ENCODE data around the gene FHL3. TPM values are rescaled to one million over a fixed set of nuclear protein-coding genes. Genes with fewer than 3 reads are reported as not detected.

Gene FHL3
- 1 to 10 TPM; 3.6 to 4.9 TPM for total RNA-seq
- 1.4 to 3.2 reads per million in 2 donors for total RNA-seq

- H3K9me3 ChIP-seq (ENCODE audit: control insufficient read depth, low read length, poor library complexity, severe bottlenecking), result no peaks in the 10 kb centered on the region
- peaks cover 2% of the 10 kb centered on the region for H3K36me3 Mint-ChIP-seq (ENCODE audit: low read depth)
- ATAC-seq (peak; percentile 57), DNase-seq (peak in 2 of 3 donors; percentile 59 to 61)
- peak within 1 kb of the TSS; percentile 87 for H3K27ac Mint-ChIP-seq
- H3K27me3 Mint-ChIP-seq, result peaks cover 14% of the 10 kb centered on the region
- peaks cover 8% of the 10 kb centered on the region for H3K4me1 Mint-ChIP-seq
- peak within 1 kb of the TSS; percentile 89 for H3K4me3 Mint-ChIP-seq
These were observed at the start of gene FHL3 for GRCh38 chr1:38005195-38006007. FHL3 (minus strand) TSS chr1:38005514; CDS start chr1:37999412, 6,102 bp downstream.

DNA sequence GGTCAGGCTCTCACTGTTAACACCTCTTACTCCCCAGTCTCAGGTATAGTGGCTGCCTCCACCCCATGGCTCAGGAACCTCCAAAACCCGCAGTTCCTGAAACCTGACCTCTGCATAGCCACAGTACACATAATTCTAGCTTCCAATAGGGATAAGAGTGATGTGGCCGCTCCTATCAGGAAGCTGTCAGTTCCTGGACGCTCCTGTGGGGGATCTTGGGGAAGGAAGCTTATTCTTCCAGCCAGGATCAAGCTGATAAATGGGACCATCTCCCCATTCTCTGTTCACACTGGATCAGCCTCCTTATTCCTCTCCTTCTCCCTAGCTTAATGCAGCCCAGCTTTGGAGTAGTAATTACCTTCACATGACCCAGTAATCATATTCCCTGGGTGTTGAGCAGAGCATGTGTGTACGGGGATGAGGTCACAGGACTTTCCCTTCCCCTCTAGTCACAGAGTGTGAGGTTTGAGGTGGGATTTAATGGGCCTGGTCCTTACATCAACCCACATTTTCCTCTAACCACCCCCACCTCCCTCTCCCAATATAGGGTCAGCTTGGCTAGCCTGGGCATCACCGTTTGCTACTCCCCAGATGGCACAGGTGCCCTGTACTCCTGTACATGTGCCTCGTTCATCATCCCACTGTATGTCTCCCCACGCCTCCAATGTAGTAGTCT, 48.2 kb upstream of the FHL3 start:
- DNase-seq (no peak), ATAC-seq (no peak)
- peaks cover 17% of the 10 kb centered on the region for H3K27me3 Mint-ChIP-seq
- no peak overlapping the region for H3K4me3 Mint-ChIP-seq
- no peak overlapping the region for H3K27ac Mint-ChIP-seq
- H3K9me3 ChIP-seq (ENCODE audit: control insufficient read depth, low read length, poor library complexity, severe bottlenecking), result no peaks in the 10 kb centered on the region
- peaks cover 10% of the 10 kb centered on the region for H3K4me1 Mint-ChIP-seq
- peaks cover 2% of the 10 kb centered on the region for H3K36me3 Mint-ChIP-seq (ENCODE audit: low read depth)

- Mint-ChIP-seq H3K36me3 (ENCODE audit: low read depth) (peaks cover 2% of the 10 kb centered on the region), H3K4me1 (peaks cover 10% of the 10 kb centered on the region), H3K4me3 (no peak overlapping the region), H3K27ac (no peak overlapping the region), H3K27me3 (peaks cover 13% of the 10 kb centered on the region)
- DNase-seq (no peak), ATAC-seq (peak; percentile 71)
- H3K9me3 ChIP-seq (ENCODE audit: control insufficient read depth, low read length, poor library complexity, severe bottlenecking), result no peaks in the 10 kb centered on the region
These were observed 47.6 kb upstream of the FHL3 start for GRCh38 chr1:38052750-38053415.

DNA sequence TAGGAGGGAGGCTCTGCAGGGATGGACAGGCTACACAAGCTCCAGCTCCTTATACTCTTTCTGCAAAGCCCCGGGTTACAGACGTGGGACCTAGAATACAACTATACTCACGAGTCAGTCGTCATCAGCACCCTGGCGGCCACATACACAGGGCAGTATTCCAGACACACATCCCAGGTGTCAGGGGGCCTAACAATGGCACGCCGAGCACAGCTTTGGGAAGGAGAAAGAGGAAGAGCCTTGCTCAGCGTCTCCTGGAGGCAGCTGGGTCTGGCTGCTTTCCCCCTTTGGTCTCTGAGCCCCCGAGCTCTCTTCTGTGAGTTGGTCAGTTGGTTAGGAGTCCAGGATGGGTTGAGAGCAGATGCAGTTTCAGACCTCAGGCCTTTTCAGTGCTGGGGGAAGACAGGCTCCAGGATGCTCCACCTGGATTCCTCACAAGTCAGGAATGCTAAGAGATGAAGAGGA, 45.8 kb upstream of the FHL3 start:
- ATAC-seq (no peak), DNase-seq (no peak)
- no peaks in the 10 kb centered on the region for H3K9me3 ChIP-seq (ENCODE audit: control insufficient read depth, low read length, poor library complexity, severe bottlenecking)
- Mint-ChIP-seq H3K36me3 (ENCODE audit: low read depth) (peaks cover 2% of the 10 kb centered on the region), H3K4me1 (peaks cover 12% of the 10 kb centered on the region), H3K4me3 (no peak overlapping the region), H3K27me3 (peaks cover 13% of the 10 kb centered on the region), H3K27ac (no peak overlapping the region)

DNA sequence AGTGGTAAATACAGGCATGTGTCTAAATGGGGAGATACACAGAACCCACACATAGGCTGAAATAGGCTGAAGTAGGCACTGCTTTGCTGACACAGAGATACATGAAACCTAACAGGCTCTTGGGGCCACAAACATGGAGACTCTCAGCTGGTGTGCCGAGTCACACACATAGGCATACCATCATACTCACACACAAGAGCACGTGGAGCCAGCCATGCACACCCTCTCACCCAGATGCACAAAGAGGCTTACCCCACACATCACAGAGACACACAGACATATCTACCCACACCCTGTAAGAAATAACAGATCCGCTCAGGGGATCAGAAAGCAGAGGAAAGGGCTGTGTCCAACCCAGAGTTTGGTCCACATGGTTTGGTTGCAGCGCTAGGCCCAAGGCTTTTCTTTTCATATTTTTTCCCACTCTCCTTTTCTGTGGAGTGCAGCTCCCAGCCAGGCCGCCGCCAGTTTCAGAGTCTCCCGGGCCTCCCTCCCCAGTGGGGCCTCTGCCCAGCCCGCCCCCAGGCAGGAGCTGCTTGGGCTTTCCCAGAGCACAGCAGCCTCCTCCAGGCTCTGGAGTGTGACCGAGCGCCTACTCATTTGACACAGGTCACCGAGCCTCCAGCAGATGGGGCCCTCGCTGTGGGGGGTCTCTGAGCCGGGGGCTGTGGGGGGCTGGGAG, 45.2 kb upstream of the FHL3 start:
- H3K4me3 Mint-ChIP-seq, result no peak overlapping the region
- H3K36me3 Mint-ChIP-seq (ENCODE audit: low read depth), result peaks cover 2% of the 10 kb centered on the region
- no peak for ATAC-seq
- H3K27ac Mint-ChIP-seq, result no peak overlapping the region
- H3K4me1 Mint-ChIP-seq, result peaks cover 12% of the 10 kb centered on the region
- peaks cover 9% of the 10 kb centered on the region for H3K27me3 Mint-ChIP-seq
- no peaks in the 10 kb centered on the region for H3K9me3 ChIP-seq (ENCODE audit: control insufficient read depth, low read length, poor library complexity, severe bottlenecking)
- DNase-seq, result no peak

- Mint-ChIP-seq H3K4me3 (peak overlapping the region; percentile 88), H3K4me1 (peaks cover 18% of the 10 kb centered on the region), H3K27me3 (peaks cover 17% of the 10 kb centered on the region), H3K27ac (no peak overlapping the region), H3K36me3 (ENCODE audit: low read depth) (no peaks in the 10 kb centered on the region)
- ATAC-seq (no peak), DNase-seq (no peak)
- H3K9me3 ChIP-seq (ENCODE audit: control insufficient read depth, low read length, poor library complexity, severe bottlenecking), result no peaks in the 10 kb centered on the region
These were observed 42.4 kb upstream of the FHL3 start for GRCh38 chr1:38047603-38048141.

DNA sequence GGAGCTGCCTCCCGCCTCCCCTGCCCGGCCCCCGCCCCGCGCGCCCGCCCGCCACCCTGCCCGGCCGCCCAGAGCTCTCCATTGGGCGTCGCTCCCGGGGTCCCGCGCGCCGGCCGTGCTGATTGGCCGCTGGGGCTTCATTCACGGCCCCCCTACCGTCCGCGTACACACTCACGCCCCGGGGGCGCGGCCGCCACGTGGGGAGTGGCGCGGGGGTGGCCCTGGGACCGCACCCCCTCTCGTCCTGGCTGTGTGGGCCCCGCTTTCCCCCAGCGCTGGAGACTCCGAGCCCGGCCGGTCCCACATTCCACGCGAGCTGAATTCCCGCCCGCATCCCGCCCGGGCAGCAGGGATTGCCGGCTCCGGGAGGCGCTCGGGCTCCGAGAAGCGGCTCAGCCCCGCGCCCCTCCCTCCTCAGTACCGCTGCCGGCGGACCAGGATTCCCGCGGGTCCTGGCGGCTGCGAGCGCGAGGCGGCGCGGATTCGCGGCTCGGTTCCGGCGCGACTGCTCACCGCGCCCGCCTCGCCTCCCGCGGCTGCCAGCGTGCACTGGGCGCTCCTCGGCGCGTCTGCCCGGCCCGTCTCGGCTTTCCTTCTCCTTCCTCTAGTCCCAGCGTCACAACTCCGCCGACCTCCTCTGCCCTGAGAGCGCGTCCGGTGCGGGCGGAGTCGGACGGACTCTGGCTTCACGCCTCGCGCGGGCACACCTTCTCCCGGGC, 41.7 kb upstream of the FHL3 start:
- no peak overlapping the region for H3K27ac Mint-ChIP-seq
- DNase-seq (peak in 2 of 3 donors; percentile 75 to 78), ATAC-seq (peak; percentile 53)
- peaks cover 13% of the 10 kb centered on the region for H3K4me1 Mint-ChIP-seq
- no peaks in the 10 kb centered on the region for H3K36me3 Mint-ChIP-seq (ENCODE audit: low read depth)
- H3K9me3 ChIP-seq (ENCODE audit: control insufficient read depth, low read length, poor library complexity, severe bottlenecking), result no peaks in the 10 kb centered on the region
- peak overlapping the region; percentile 88 for H3K4me3 Mint-ChIP-seq
- peaks cover 23% of the 10 kb centered on the region for H3K27me3 Mint-ChIP-seq

GRCh38 chr1:38046333-38046883, 41.1 kb upstream of the FHL3 start, which contains the start of gene POU3F1:
POU3F1 (minus strand) TSS chr1:38046793; CDS start chr1:38046743, 50 bp downstream.
- peaks cover 13% of the 10 kb centered on the region for H3K4me1 Mint-ChIP-seq
- DNase-seq (peak; percentile 21 to 47 (median 23)), ATAC-seq (peak; percentile 87)
- peak within 1 kb of the TSS; percentile 88 for H3K4me3 Mint-ChIP-seq
- no peaks in the 10 kb centered on the region for H3K36me3 Mint-ChIP-seq (ENCODE audit: low read depth)
- no peaks in the 10 kb centered on the region for H3K9me3 ChIP-seq (ENCODE audit: control insufficient read depth, low read length, poor library complexity, severe bottlenecking)
- peaks cover 30% of the 10 kb centered on the region for H3K27me3 Mint-ChIP-seq
- no peak within 1 kb of the TSS for H3K27ac Mint-ChIP-seq

GRCh38 chr1:38045401-38046332, 40.4 kb upstream of the FHL3 start:
- no peak overlapping the region for H3K27ac Mint-ChIP-seq
- H3K27me3 Mint-ChIP-seq, result peaks cover 31% of the 10 kb centered on the region
- no peaks in the 10 kb centered on the region for H3K36me3 Mint-ChIP-seq (ENCODE audit: low read depth)
- DNase-seq, result no peak
- peak overlapping the region; percentile 57 for H3K4me3 Mint-ChIP-seq
- no peak for ATAC-seq
- H3K9me3 ChIP-seq (ENCODE audit: control insufficient read depth, low read length, poor library complexity, severe bottlenecking), result no peaks in the 10 kb centered on the region
- H3K4me1 Mint-ChIP-seq, result peaks cover 13% of the 10 kb centered on the region

DNA sequence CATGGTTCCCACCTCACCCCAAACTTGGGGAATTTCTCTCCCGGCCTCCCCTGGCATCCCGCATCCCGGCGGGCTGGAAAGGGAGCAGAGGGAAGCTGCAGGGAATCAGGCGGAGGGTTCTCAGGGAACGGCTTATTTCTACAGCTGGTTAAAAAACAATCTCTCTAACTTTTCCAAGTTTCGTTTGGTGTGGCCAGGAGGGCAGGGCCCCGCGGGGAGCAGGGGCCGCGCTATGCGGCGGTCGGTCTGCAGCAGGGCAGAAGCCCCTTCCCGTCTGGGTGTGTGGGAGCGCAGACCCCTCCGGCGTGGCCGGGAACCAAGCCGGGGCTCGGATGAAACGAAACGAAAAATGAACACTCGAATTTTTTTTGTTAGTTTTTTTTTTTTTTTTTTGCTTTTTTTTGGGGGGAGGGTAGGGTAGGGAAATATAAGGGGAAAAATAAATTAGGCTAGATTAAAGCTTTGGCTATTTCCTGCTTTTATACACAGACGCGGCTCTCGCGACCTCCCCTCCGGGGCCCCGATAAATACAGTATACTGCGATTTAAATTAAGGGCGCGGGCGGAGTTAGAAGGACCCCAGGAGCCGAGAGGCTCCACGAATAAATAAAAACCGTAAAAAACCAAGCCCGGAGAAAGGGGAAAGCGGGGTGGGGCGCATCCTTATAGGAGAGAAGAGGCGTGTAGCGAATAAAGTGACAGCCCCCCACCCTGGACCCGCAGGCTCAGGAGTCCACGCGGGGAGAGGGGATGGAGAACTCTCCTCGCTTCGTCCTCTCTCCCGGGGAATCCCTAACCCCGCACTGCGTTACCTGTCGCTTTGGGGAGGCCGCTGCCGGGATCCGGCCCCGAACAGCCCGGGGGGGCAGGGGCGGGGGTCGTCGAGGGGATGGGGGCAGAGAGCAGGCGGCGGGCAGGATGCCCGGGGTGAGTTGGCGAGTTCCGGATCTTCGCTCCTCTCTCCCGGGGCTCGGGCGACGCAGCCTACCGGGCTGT, 39.2 kb upstream of the FHL3 start:
- H3K27ac Mint-ChIP-seq, result no peak overlapping the region
- H3K4me1 Mint-ChIP-seq, result peaks cover 16% of the 10 kb centered on the region
- H3K27me3 Mint-ChIP-seq, result peaks cover 42% of the 10 kb centered on the region
- no peaks in the 10 kb centered on the region for H3K9me3 ChIP-seq (ENCODE audit: control insufficient read depth, low read length, poor library complexity, severe bottlenecking)
- DNase-seq (no peak), ATAC-seq (no peak)
- peak overlapping the region; percentile 88 for H3K4me3 Mint-ChIP-seq
- H3K36me3 Mint-ChIP-seq (ENCODE audit: low read depth), result peaks cover 4% of the 10 kb centered on the region
